Ishikawa (cell line): Measurements from ENCODE around the gene TRRAP.

ENCODE experiments used
- CEBPB ChIP-seq: IDR thresholded peaks from 2 replicates; pipeline ENCODE4 v1.6.1; 2012
- CREB1 ChIP-seq: IDR thresholded peaks from 2 replicates; pipeline ENCODE4 v1.6.1; 2012; ENCODE audit warnings: low read depth
- EGR1 ChIP-seq: IDR thresholded peaks from 2 replicates; pipeline ENCODE4 v1.6.1; 2012
- EP300 ChIP-seq: IDR thresholded peaks from 2 replicates; pipeline ENCODE4 v1.6.1; 2012; ENCODE audit warnings: borderline replicate concordance
- FOXM1 ChIP-seq: IDR thresholded peaks from 2 replicates; pipeline ENCODE4 v1.6.1; 2012; ENCODE audit warnings: low read depth, borderline replicate concordance
- NFIC ChIP-seq: IDR thresholded peaks from 2 replicates; pipeline ENCODE4 v1.6.1; 2012
- RAD21 ChIP-seq: IDR thresholded peaks from 2 replicates; pipeline ENCODE4 v1.6.1; 2012; ENCODE audit warnings: low read depth
- TAF1 ChIP-seq: IDR thresholded peaks from 2 replicates; pipeline ENCODE4 v1.6.1; 2012; ENCODE audit warnings: low read depth, mild to moderate bottlenecking
- TCF12 ChIP-seq: IDR thresholded peaks from 2 replicates; pipeline ENCODE4 v1.6.1; 2012; ENCODE audit warnings: low read depth
- TEAD4 ChIP-seq: IDR thresholded peaks from 2 replicates; pipeline ENCODE4 v1.6.1; 2012
- YY1 ChIP-seq: IDR thresholded peaks from 2 replicates; pipeline ENCODE4 v1.6.1; 2012; ENCODE audit warnings: low read depth
- ZBTB7A ChIP-seq: IDR thresholded peaks from 2 replicates; pipeline ENCODE4 v1.6.1; 2012; ENCODE audit warnings: low read depth
- TF ChIP-seq, protein P1 (sequence below): IDR thresholded peaks from 2 replicates; pipeline ENCODE4 v1.6.1; 2012
- TF ChIP-seq, protein P2 (sequence below): IDR thresholded peaks from 2 replicates; pipeline ENCODE4 v1.6.1; 2012
- TF ChIP-seq, protein P3 (sequence below): IDR thresholded peaks from 2 replicates; pipeline ENCODE4 v1.6.1; 2012; ENCODE audit warnings: low read depth, mild to moderate bottlenecking

The TRRAP gene

DNA sequence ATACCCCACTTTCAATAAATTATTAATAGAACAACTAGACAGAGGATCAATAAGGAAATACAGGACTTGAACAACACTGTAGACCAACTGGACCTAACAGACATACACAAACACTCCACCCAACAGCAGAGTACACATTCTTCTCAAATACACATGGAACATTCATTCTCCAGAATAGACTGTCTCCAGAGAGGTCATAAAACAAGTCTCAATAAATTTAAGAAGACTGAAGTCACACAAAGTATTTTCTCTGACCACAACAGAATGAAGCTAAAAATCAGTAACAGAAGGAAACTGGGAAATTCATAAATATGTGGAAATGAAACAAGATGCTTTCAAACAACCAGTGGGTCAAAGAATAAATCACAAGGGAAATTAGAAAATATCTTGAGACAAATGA is 145.7 kb downstream of the TRRAP start:
- TF ChIP-seq YY1 (no peak), CEBPB (no peak), TCF12 (no peak), EGR1 (no peak), ZBTB7A (no peak), FOXM1 (no peak), TEAD4 (no peak)
- TF ChIP-seq, protein P1, sequence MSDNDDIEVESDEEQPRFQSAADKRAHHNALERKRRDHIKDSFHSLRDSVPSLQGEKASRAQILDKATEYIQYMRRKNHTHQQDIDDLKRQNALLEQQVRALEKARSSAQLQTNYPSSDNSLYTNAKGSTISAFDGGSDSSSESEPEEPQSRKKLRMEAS = no peak
- TF ChIP-seq, protein P2, sequence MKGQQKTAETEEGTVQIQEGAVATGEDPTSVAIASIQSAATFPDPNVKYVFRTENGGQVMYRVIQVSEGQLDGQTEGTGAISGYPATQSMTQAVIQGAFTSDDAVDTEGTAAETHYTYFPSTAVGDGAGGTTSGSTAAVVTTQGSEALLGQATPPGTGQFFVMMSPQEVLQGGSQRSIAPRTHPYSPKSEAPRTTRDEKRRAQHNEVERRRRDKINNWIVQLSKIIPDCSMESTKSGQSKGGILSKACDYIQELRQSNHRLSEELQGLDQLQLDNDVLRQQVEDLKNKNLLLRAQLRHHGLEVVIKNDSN = no peak

DNA sequence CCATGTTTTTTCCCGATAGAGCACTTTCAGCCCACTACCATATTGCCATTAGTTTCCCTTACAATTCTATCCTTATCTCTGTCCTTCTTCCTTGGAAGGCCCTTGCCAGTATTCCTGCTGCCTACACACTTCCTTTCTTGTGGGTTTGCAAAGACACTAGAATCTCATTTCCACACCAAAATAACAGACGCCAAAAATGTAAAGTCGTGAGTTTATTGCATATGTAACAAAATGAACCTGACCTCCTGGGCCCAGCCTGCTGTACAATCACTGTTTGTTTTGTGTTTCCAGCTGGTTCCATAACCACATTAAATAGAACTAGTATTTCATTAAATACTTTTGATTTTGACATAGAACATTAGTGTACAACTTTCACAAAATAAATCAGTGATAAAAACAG is 148.9 kb downstream of the TRRAP start:
- TF ChIP-seq CREB1 (no peak), EGR1 (no peak), ZBTB7A (no peak), RAD21 (no peak), YY1 (no peak), TAF1 (no peak)

DNA sequence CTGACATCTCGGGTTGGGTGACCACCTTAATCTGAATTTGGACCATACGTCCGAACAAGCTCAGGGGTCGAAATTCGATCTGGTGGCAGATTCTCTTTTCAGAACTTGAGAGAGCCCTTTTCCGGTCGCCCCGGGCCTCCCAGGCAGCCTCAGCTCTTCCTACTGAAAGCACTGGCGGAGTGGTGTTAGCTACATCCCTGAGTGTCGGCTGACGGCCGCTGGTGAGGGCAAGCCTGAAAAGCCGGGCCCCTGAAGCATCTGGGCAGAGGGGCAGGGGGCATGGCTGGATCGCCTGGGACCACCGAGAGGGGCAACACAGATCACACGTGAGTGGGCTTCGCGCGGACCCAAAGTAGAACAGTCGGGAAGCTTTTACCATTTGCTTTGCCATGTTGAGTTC is 149.5 kb downstream of the TRRAP start:
- no peak for TF ChIP-seq RAD21
- no peak for TF ChIP-seq YY1
- TF ChIP-seq, protein P3, sequence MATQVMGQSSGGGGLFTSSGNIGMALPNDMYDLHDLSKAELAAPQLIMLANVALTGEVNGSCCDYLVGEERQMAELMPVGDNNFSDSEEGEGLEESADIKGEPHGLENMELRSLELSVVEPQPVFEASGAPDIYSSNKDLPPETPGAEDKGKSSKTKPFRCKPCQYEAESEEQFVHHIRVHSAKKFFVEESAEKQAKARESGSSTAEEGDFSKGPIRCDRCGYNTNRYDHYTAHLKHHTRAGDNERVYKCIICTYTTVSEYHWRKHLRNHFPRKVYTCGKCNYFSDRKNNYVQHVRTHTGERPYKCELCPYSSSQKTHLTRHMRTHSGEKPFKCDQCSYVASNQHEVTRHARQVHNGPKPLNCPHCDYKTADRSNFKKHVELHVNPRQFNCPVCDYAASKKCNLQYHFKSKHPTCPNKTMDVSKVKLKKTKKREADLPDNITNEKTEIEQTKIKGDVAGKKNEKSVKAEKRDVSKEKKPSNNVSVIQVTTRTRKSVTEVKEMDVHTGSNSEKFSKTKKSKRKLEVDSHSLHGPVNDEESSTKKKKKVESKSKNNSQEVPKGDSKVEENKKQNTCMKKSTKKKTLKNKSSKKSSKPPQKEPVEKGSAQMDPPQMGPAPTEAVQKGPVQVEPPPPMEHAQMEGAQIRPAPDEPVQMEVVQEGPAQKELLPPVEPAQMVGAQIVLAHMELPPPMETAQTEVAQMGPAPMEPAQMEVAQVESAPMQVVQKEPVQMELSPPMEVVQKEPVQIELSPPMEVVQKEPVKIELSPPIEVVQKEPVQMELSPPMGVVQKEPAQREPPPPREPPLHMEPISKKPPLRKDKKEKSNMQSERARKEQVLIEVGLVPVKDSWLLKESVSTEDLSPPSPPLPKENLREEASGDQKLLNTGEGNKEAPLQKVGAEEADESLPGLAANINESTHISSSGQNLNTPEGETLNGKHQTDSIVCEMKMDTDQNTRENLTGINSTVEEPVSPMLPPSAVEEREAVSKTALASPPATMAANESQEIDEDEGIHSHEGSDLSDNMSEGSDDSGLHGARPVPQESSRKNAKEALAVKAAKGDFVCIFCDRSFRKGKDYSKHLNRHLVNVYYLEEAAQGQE = no peak
- TF ChIP-seq FOXM1 = no peak
- TF ChIP-seq CREB1 = no peak
- TF ChIP-seq, protein P2 = no peak
- TF ChIP-seq, protein P1 = no peak
- no peak for TF ChIP-seq TAF1
- no peak for TF ChIP-seq EGR1
- TF ChIP-seq NFIC = no peak
- TF ChIP-seq ZBTB7A = no peak
- no peak for TF ChIP-seq TCF12

DNA sequence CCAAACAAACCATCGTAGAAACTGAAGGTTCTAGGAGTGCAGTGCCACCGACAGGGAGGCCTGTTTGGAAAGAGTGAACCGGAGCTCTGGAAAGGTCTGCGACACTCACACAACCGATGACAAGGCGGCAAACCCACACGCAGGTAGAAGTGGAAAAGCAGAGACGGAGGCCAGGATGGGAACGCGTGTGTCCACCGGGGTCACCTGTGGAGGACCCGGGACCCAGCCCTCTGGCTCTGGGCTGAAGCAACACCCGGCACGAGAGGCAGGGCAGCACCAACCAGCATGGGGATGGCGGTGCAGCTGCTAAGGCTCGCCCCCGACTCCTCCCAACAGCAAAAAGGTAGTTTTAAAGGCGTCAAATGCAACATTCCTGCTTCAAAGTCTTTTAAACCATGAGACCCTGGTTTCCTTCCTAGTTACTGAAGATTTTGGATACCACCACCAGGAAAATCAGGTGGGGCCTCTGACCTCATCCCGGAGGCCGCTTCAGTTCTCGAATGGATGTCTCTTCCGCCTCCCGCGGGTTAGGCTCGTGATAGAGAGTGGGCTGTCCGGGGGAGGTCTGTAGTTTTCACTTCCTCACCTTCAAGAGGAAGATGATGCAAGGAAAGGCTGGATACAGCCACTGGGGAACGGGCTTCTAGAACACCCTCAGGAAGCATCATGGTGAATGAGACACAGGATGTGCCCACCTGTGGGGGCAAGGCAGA is 150.1 kb downstream of the TRRAP start:
- TF ChIP-seq FOXM1 (no peak), NFIC (no peak), TAF1 (no peak), ZBTB7A (no peak), YY1 (no peak), EGR1 (no peak), EP300 (no peak), CEBPB (no peak), RAD21 (no peak), CREB1 (no peak), TCF12 (no peak), TEAD4 (no peak)
- TF ChIP-seq, protein P3 = no peak
- TF ChIP-seq, protein P2 = no peak
- TF ChIP-seq, protein P1 = no peak

DNA sequence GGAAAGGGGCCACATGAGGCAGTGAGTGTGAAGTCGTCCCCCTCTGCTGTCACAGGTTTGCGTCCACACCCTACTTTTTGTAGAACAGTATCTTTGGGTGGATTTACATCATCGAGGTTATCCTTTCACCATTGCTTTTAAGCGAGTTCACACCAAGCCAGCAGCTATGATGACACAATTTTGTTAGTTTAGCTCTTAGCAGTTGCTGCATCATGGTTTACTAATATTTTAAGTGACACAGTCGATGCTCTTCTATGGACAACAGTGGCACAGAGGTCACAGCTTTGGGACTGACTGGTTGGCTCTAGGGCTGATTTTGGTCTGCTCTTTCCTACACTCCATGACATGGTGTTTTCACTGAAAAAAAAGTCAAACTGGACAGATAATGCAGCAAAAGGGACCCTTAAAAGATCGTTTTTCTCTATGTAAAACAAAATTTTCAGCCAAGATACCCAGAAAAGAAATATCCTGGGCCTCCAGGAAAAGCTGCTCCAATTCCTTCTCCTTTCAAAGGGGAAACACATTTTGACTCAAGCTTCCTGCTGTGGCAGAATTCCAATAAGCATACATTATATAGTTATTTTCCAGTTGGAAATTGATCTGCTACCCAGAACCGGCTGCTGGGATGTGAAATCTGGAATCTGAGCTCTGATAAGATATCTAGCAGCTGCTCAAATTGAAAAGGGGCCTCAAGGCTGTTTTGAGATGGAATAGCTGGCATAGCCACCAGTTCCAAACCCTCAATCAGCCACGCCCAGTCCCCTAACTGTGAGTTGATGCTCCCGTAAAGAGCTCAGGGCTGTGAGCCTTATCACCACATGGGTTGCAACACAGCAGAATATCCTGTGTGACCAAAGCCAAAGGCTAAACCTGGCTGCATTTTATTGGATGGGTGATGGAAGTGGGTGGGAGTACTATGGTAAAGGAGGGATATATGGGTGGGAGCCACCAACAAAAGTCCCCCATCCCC is 151.4 kb downstream of the TRRAP start:
- TF ChIP-seq ZBTB7A = no peak
- TF ChIP-seq TCF12 = no peak
- no peak for TF ChIP-seq TAF1
